Activated T-helper 17 cell treated with anti-CD3 and anti-CD28 coated beads, Interleukin-2, amount 50 U/mL, for 72 hours (primary cell): ENCODE measurements around the gene STRAP. TPM values are rescaled to one million over a fixed set of nuclear protein-coding genes. Genes with fewer than 3 reads are reported as not detected.
"Not testable (repeated sequence)": the region's sequence is repeated elsewhere in the genome, so short reads cannot be mapped to it uniquely, and the experiment has no call there.

Experiments
- ATAC-seq: fragments of 150-1000 bp; cut with Tn5 transposase; replicated peaks from 2 replicates; pipeline ENCODE4 v1.10.0; 2021; ENCODE audit warnings: mild to moderate bottlenecking, moderate library complexity
- H3K27ac Mint-ChIP-seq: one replicate; pipeline ENCODE4 v1.8.0; 2022; ENCODE audit warnings: mixed read lengths
- H3K27me3 Mint-ChIP-seq: one replicate; pipeline ENCODE4 v1.8.0; 2022; ENCODE audit warnings: mixed read lengths
- H3K36me3 Mint-ChIP-seq: one replicate; pipeline ENCODE4 v1.8.0; 2022; ENCODE audit warnings: low read depth, mild to moderate bottlenecking, mixed read lengths
- H3K4me1 Mint-ChIP-seq: one replicate; pipeline ENCODE4 v1.8.0; 2022; ENCODE audit warnings: mixed read lengths
- H3K4me3 Mint-ChIP-seq: one replicate; pipeline ENCODE4 v1.8.0; 2022; ENCODE audit warnings: mild to moderate bottlenecking, mixed read lengths
- H3K9me3 Mint-ChIP-seq: one replicate; pipeline ENCODE4 v1.8.0; 2022; ENCODE audit warnings: mixed read lengths
- total RNA-seq, 2 donors: library from RNA; stranded (reverse); gene quantifications; one replicate each; pipeline ENCODE4 v1.2.3, GENCODE V29; 2022

STRAP gene
- total RNA-seq, 2 donors from 2014 or later, result 62.4 to 131 TPM

DNA sequence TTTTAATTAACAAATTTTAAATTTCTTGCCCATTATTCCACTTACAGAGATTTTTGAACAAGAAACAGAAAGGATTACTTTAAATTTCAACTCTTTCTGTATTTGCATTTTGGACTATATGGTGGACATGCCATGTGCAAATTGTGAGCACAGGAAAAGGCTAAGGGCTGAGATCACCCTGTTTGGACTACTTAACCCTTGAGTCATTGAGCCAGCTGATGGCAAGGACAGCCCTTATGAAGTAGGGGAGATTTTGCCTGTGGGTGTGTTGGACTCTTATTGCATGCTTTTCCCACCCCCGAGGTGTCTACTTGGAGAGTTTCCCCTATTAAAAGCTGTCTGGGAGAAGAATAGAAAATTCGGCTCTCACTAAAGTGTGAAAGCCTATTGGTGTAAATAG, 46.2 kb downstream of the STRAP start:
- no peaks in the 10 kb centered on the region for H3K9me3 Mint-ChIP-seq
- no peaks in the 10 kb centered on the region for H3K36me3 Mint-ChIP-seq
- no peak overlapping the region for H3K4me3 Mint-ChIP-seq
- no peaks in the 10 kb centered on the region for H3K27me3 Mint-ChIP-seq
- ATAC-seq, result no peak
- peaks cover 7% of the 10 kb centered on the region for H3K4me1 Mint-ChIP-seq
- H3K27ac Mint-ChIP-seq, result no peak overlapping the region

DNA sequence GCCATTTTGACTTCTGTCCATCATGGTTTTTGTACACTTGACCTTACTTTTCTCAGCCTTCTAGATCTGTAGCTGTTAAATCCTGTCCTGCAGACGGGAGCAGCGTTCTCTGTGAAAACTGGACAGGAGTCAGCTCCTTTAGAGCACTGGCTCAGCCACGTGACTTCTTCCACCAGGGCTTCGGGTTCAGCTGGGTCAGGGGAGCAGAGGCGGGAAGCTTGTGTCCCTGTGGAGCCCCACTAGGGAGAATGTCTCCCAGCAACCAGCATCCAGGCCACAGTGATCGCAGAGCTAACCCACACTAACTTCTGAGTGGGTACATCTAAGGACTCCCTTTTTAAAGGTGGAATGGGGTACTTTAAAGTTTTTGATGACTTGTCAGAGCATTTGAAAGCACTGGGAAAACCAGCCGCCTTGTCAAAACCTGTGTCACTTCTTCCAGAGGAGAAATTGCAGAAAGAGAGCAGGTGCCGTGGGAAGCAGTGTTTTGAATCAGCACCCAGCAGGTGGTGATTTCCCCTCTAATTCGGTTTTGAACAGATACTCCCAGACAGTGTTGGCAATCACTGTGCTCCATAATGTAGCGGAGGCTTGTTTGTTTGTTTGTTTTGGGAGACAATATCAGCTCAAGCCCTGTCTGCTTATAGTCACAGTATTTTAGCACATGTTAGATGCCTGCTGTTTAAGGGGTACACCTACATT, 46.8 kb downstream of the STRAP start:
- Mint-ChIP-seq H3K36me3 (no peaks in the 10 kb centered on the region), H3K4me3 (no peak overlapping the region), H3K9me3 (no peaks in the 10 kb centered on the region), H3K4me1 (peaks cover 7% of the 10 kb centered on the region), H3K27me3 (no peaks in the 10 kb centered on the region), H3K27ac (no peak overlapping the region)
- no peak for ATAC-seq

DNA sequence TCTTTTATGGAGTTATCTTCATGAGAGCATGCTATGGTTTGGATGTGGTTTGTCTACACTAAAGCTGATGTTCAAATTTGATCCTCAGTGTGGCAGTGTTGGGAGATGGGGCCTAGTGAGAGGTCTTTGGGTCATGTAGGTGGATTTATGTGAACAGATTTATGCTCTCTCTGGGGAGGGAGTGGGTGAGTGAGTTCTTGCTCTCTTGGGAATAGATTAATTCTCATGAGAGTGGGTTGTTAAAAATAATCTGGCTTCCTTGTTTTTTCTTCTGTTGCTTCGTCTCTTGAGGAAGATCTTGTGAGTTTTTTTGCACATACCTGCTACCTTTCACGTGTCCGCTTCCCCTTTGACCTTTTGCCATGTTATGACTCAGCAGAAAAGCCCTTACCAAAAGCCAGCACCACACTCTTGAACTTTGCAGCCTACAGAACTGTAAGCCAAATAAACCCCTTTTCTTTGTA, 49.4 kb downstream of the STRAP start:
- ATAC-seq, result no peak
- H3K27me3 Mint-ChIP-seq, result no peaks in the 10 kb centered on the region
- no peaks in the 10 kb centered on the region for H3K36me3 Mint-ChIP-seq
- no peak overlapping the region for H3K27ac Mint-ChIP-seq
- no peaks in the 10 kb centered on the region for H3K4me1 Mint-ChIP-seq
- H3K4me3 Mint-ChIP-seq, result no peak overlapping the region
- H3K9me3 Mint-ChIP-seq, result no peaks in the 10 kb centered on the region

DNA sequence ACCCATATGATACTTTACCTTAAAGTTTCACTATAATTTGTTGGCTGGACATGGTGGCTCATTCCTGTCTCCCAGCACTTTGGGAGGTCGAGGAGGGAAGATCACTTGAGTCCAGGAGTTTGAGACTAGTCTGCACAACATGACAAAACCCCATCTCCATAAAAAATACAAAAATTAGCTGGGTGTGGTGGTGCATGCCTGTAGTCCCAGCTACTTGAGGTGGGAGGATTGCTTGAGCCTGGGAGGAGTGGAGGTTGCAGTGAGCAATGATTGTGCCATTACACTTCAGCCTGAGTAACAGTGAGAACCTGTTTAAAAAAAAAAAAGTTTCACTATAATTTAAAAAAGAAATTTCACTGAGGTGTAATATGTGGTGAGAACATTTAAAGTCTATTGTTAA, 50.1 kb downstream of the STRAP start:
- no peaks in the 10 kb centered on the region for H3K9me3 Mint-ChIP-seq
- H3K36me3 Mint-ChIP-seq, result no peaks in the 10 kb centered on the region
- no peaks in the 10 kb centered on the region for H3K4me1 Mint-ChIP-seq
- ATAC-seq, result no peak
- no peak overlapping the region for H3K4me3 Mint-ChIP-seq
- no peaks in the 10 kb centered on the region for H3K27me3 Mint-ChIP-seq
- H3K27ac Mint-ChIP-seq, result no peak overlapping the region

DNA sequence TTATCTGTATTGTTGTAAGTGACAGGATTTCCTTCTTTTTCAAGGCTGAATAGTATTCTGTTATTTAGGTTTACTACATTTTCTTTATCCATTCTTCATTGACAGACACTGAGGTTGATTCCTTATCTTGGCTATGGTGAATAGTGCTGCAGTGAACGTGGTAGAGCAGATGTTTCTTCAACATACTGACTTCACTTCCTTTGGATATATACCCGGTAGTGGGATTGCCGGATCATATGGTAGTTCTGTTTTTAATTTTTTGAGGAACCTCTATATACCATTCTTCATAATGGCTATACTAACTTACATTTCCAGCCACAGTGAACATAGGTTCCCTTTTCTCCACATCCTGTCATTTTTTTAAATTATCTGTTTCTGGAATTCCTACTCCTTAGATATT, 50.8 kb downstream of the STRAP start:
- Mint-ChIP-seq H3K4me3 (no peak overlapping the region), H3K27ac (no peak overlapping the region), H3K4me1 (no peaks in the 10 kb centered on the region), H3K36me3 (no peaks in the 10 kb centered on the region), H3K9me3 (no peaks in the 10 kb centered on the region), H3K27me3 (no peaks in the 10 kb centered on the region)
- ATAC-seq, result no peak

DNA sequence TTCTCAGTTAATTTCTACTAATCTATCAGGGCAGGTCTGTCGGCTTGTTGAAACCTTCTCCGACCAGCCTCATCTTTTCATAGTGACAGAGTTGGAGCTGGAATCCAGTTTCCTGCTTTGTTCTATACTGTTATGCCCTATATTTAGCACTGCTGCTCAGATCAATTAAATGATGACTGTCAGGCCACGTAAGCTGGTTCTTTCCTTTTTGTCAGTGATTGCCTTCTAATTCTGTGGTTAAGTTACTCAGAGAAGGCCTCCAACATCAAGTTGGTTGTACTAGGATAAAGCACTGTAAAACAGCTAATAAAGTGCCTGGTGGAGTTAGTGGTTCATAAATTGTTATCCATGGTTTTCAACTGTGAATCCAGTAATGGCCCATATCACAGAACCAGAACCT, 51.6 kb downstream of the STRAP start:
- H3K4me3 Mint-ChIP-seq, result no peak overlapping the region
- no peak for ATAC-seq
- peaks cover under 1% of the 10 kb centered on the region for H3K9me3 Mint-ChIP-seq

DNA sequence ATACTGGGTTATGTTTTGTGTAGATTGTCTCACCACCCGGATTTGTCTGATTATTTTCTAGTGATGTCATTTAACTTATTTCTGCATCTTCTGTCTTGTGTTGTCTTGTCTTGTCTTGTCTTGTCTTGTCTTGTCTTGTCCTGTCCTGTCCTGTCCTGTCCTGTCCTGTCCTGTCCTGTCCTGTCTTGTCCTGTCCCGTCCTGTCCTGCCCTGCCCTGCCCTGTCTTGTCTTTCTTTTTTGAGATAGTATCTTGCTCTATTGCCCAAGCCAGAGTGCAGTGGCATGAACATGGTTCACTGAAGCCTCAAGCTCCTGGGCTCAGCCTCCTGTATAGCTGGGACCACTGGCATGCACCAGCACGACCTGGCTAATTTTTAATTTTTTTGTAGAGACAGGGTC, 54.6 kb downstream of the STRAP start:
- Mint-ChIP-seq H3K9me3 (peaks cover 6% of the 10 kb centered on the region), H3K4me3 (no peak overlapping the region), H3K27me3 (no peaks in the 10 kb centered on the region), H3K27ac (no peak overlapping the region), H3K36me3 (peaks cover 6% of the 10 kb centered on the region), H3K4me1 (no peaks in the 10 kb centered on the region)
- ATAC-seq, result no peak

More for the DNA sequence above, 51.6 kb downstream of the STRAP start:
- Mint-ChIP-seq H3K27me3 (no peaks in the 10 kb centered on the region), H3K27ac (no peak overlapping the region), H3K36me3 (peaks cover 1% of the 10 kb centered on the region), H3K4me1 (no peaks in the 10 kb centered on the region)

DNA sequence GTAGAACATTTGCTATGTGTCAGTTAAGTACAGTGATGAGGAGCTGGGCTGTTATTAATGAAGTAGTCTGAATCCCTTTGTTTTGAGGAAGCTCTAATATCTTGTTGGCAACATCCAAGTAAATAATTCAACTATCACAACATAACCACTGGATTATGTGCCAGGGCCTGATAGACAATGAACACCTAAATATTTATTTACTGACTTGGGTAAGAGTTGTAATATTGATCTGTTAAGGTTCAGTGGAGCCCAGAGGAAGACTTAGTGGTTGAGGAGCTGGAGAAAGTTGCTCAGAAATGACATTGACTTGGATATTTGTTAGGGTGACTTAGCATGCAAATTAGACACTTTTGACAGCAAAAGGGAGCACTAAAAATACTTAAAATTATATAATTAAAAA, 55.7 kb downstream of the STRAP start:
- no peaks in the 10 kb centered on the region for H3K27me3 Mint-ChIP-seq
- no peak overlapping the region for H3K27ac Mint-ChIP-seq
- peaks cover 11% of the 10 kb centered on the region for H3K36me3 Mint-ChIP-seq
- H3K4me1 Mint-ChIP-seq, result no peaks in the 10 kb centered on the region
- H3K4me3 Mint-ChIP-seq, result no peak overlapping the region
- peaks cover 6% of the 10 kb centered on the region for H3K9me3 Mint-ChIP-seq
- no peak for ATAC-seq

DNA sequence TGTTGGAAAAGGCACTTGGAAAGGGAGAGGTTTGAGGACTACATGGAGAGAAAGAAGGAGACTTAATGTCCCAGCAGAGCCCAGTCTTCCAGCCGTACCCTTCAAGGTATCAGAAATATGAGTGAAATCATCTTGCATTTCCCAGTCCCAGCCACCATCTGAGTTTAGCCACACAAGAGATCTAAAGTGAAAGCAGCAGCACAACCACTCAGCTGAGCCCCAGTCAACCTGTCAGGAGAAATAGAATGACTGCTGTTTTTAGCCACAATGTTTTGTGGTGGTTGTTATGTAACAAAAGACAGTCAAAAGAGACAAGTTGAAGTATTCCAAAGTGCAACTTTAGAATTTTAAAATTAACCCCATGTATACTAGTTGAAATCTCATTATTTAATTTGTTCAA, 56.9 kb downstream of the STRAP start:
- Mint-ChIP-seq H3K4me3 (no peak overlapping the region), H3K4me1 (no peaks in the 10 kb centered on the region), H3K27me3 (no peaks in the 10 kb centered on the region), H3K9me3 (peaks cover 6% of the 10 kb centered on the region), H3K27ac (no peak overlapping the region), H3K36me3 (peaks cover 11% of the 10 kb centered on the region)
- no peak for ATAC-seq

DNA sequence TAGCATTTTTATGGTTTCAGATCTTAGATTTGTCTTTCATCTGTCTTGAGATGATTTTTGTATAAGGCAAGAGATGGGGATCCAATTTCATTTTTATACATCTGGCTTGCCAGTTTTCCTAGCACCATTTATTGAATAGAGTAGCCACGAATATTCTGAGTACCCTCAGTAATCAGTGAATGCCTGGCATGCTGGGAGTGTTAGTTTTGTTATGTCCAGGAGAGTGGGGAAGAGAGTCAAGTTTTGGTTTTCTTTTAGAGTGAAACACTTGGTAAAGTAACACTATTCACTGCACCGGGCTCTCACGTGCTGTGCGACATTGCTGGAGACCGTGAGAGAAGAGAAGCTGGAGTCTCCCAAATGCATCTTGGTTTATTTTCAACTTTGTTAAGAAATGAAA, 60.3 kb downstream of the STRAP start:
- H3K4me3 Mint-ChIP-seq, result no peak overlapping the region
- H3K27me3 Mint-ChIP-seq, result no peaks in the 10 kb centered on the region
- peaks cover 4% of the 10 kb centered on the region for H3K4me1 Mint-ChIP-seq
- H3K36me3 Mint-ChIP-seq, result peaks cover 11% of the 10 kb centered on the region
- H3K9me3 Mint-ChIP-seq, result peaks cover 6% of the 10 kb centered on the region
- no peak overlapping the region for H3K27ac Mint-ChIP-seq
- no peak for ATAC-seq

DNA sequence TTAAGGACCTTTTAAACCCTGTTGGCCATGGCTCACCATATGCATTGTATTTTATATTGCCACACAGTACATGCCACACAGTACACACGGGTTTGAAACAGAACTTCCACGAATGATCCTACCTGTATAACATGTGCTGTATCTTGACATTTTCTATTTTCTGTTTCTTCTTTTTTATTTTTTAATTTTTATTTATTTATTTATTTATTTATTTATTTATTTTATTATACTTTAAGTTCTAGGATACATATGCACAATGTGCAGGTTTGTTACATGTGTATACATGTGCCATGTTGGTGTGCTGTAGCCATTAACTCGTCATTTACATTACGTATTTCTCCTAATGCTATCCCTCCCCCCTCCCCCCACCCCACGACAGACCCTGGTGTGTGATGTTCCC, 61.3 kb downstream of the STRAP start:
- H3K4me1 Mint-ChIP-seq, H3K4me3 Mint-ChIP-seq: not testable (repeated sequence)
- H3K36me3 Mint-ChIP-seq, result peaks cover 11% of the 10 kb centered on the region

DNA sequence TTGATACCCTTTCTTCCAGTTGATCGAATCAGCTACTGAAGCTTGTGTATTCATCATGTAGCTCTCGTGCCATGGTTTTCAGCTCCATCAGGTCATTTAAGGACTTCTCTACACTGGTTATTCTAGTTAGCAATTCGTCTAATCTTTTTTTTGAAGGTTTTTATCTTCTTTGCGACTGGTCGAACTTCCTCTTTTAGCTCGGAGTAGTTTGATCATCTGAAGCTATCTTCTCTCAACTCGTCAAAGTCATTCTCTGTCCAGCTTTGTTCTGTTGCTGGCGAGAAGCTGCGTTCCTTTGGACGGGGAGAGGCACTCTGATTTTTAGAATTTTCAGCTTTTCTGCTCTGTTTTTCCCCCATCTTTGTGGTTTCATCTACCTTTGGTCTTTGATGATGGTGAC, 66.3 kb downstream of the STRAP start:
- H3K27me3 Mint-ChIP-seq, H3K36me3 Mint-ChIP-seq, ATAC-seq, H3K9me3 Mint-ChIP-seq, H3K4me1 Mint-ChIP-seq, H3K27ac Mint-ChIP-seq, H3K4me3 Mint-ChIP-seq: not testable (repeated sequence)

More for the DNA sequence above, 61.3 kb downstream of the STRAP start:
- not testable (repeated sequence) for H3K9me3 Mint-ChIP-seq, H3K27me3 Mint-ChIP-seq, H3K27ac Mint-ChIP-seq, ATAC-seq

Other genes with a start within 250 kb of the STRAP start
- 1 to 10 TPM; 1.4 to 1.7 TPM for gene EPS8, start 93.0 kb upstream of the STRAP start, total RNA-seq
- 10 to 100 TPM; 19.2 to 26.1 TPM for gene DERA, start 28.9 kb downstream of the STRAP start, total RNA-seq